GM18498 (cell line): ENCODE data around the gene FAM168A.

Source experiments
- ATAC-seq: cut with Tn5 transposase; IDR thresholded peaks from one replicate; pipeline ENCODE4 v1.9.1; 2021; ENCODE audit warnings: mild to moderate bottlenecking, moderate library complexity; ENCODE audit not compliant: unreplicated experiment

The FAM168A gene

DNA sequence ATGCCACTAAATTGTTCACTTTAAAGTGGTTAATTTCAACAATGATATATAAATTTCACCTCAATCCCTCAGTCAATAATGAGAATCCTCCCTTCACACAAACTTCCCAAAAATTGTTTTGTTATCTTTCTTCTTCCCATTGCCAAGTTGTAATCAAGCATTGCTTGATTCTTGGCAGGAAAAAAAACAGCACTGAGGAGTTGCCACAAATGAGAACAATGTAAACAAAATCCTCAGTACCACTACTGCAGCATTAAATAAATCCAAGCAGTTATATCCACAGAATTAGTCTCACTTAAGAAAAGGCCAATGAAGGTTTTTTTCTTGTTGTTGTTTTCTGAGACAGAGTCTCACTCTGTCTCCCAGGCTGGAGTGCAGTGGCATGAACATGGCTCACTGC, 38.2 kb downstream of the FAM168A start:
- no peak for ATAC-seq

DNA sequence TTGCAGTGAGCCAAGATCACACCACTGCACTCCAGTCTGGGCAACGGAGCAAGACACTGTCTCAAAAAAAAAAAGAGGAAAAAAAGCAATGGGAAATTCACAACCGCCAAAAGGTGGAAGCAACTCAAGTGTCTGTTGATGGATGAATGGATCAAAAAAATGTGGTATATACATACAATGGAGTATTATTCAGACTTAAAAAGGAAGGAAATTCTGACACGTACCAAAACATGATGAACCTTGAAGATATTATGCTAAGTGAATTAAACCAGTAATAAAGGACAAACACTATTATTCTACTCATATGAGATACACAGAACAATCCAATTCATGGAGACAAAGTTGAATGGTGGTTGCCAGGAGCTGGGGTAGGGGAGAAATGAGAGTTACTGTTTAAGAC, 40.9 kb downstream of the FAM168A start:
- ATAC-seq: no peak

DNA sequence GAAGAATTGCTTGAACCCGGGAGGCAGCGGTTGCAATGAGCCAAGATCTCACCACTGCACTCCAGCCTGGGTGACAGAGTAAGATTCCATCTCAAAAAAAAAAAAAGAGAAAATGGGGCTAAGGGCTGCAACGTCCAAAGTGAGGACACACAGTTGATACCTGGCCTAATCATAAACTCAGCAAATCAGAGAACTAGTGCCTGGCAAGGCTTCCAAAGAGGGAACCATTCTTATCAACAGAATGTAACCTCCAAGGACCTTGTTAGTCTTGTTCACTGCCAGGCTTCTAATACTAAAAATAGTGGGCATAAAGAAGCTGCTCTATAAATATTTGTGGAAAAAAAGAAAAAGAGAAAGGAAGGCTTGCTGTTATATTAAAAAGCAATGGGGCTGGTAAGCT, 42.3 kb downstream of the FAM168A start:
- no peak for ATAC-seq

DNA sequence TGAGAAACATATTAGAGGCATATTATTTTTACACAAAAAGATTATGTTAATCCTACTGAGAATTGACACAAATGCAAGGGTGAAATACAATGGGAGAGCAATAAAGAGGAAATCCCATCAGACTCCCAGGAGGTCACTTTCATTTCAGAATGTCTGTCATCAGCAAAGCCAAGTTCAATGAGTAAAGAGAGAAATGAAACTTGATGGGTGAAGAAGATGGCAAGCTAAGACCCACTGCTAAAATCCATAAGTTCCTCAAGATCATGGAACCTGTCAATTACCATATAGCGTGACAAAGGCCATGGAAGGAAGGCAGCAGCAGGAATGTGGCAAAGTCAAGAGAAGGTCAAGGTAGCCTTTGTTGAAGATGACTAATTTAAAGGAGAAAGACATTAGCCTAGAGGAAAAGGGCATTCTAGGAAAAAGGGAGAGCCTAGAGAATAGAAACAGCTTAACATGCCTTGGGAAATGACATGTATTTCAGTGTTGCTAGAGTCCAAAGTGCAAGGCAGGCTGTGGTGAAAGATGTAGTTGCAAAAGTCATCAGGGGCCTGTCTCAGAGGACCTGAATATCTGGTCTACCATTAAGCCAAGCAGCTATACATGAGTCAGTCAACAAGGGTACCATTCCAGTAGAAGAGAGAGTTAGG, 43.1 kb downstream of the FAM168A start:
- no peak for ATAC-seq

DNA sequence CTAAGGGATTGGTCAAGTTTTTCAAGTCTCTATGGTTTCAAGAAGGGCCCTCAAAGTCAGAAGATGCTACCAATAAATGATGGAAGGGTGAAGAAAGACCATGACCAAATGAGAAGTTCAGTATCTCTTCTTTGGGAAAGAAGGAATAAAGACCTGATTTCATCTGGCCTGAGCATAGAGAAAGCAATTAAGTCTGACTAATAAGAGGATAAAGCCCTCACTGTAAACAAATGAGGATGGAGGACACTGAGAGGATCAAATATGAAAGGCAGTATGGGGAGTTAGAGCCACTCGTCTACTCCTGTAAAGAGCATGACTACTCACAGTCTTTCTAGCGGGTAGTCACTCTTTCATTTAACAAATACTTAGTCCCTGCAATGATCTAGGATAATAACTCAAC, 44.6 kb downstream of the FAM168A start:
- no peak for ATAC-seq

DNA sequence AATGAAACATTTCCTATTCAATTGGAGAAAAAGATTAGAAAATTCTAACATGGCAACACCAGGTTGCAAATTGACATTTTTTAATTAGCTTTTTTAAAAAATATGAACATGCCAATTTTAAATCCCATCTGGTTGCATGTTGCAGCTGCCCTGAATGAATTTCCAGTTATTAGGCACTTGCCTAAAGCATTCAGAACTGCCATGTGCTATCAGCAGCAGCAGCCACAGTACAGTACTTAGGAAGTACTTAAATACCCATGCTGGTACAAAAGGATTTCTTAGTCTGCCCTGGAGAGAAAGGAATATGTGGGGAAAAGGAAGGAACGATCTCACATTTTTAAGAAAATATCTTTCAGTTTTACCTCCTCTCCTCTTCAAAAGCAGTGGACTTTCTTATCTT, 46.2 kb downstream of the FAM168A start:
- ATAC-seq: no peak

DNA sequence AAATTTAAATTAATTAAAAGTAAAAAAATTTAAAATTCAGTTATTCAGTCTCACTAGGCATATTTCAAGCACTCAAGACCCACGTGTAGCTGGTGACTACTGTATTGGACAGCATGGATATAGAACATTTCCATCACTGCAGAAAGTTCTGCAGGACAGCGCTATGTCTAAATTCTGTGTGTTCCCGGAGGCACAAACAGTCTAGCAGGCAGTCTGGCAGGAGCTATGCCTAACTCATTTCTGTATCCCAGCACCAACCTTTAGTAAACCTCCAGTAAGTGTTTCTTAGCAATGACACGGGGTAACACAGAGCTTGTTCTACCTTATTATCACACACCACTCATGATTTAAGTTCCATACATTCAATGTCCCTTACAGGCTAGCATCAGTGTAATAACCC, 48.5 kb downstream of the FAM168A start:
- no peak for ATAC-seq

DNA sequence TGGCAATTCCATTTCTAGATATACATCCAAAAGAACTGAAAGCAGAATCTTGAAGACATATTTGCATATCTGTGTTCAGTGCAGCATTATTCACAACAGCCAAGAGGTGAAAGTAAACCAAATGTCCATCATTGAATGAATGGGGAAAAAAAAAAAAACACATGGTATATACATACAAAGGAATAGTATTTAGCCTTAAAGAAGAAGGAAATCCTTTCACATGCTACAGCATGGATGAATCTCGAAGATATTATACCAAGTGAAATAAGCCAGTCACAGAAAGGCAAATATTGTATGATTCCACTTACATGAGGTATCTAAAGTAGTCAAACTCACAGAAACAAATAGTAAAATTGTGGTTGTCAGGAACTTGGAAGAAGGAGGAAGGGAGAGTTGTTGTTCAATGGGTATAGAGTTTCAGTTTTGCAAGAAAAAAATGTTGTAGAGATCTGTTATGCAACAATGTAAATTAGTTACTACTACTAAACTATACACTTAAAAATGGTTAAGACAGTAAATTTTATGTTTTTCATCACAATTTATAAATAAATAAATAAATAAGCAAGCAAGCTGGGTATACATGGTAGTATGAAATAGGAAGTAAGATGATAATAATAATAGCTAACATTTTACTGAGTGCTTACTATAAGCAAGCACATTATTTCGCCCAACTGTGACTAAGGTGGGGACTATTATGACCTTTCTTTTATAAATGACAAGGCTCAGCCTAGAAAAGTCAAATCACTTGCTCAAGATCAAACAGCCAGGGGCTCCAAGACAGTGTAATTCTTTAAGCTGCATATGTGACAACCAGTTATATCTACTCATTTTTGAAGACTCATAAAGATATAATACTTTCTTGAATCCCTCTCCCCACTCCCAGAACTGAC, 50.0 kb downstream of the FAM168A start:
- ATAC-seq: no peak

DNA sequence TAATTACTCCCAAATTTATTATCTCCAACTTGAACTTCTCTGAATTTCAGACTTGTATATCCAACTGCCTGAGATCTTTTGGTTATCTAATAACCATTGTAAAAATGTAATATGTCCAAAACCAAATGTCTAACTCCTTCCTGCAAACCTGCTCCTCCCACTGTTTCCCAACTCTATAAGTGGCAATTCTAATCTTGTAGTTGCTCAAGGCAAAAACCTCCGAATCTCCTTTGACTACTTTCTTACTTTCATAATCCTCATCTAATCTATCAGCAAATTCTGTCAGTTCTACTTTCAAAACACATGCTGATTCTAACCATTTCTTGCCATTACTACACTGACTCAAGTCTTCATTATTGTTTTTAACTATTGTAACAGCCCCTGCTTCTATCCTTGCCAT, 55.7 kb downstream of the FAM168A start:
- no peak for ATAC-seq

DNA sequence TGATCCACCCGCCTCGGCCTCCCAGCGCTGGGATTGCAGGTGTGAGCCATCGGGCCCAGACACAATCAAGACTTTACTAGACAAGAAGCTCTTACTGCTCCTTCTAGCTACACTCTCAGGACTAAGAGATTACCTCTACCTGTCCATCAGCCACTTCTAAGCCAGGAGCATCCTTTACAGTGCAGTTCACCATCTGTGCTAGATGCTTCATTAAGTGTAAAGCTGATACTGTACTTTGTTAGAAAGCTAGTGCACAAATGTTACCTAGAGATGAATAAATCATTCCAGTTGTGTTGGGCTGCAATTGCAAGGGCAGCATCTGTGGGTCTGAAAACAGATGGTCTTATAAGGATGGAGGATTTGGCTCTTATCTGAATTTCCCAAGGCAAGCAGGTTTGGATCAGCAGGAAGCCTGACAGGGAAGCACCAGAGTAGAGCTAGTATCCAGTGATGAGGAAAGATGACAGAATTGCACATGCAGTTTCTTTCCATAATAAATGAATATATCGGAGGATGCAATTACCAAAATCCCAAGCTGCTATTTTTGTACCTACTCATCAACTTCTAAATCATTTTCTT, 58.3 kb downstream of the FAM168A start:
- ATAC-seq: no peak

DNA sequence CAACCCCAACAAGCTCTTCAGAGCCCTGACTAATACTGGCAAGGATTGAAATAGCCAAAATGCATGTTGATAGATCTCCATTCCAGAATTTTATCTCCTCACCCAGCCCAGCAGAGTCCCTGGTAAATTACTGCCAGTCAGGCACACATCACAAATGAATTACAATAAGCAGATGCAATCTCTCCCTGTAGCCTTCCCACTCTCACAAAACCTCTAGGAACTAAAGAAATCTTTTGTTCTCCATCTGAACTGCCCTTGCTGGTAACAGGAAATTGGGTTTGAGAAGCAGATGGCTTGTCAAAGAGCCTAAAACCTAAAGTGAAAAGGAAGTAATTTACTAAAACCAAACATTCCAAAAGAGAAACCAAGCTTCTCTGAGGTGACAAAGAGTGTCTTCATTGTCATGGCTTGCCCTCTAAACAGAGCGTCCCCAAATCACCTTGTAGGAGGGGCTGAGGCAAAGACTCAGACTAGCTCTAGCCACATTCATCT, 59.5 kb downstream of the FAM168A start:
- ATAC-seq: no peak

DNA sequence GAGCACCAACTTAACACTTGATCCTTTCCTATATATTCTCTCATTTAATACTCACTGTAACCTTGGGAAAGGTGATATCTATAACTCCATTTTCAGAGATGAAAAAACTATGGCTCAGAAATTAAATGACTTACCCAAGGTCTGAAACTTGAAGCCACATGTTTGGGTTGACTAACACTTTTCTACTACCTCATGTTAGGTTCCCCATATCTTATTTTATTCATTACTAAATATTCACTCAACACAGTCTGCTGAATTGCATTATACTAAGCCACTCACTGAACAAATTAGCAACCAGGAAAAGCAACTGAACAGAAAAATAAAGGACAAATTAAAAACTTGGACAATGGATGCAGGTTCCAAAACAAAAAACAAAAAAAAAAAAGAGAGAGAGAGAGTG, 59.9 kb downstream of the FAM168A start:
- ATAC-seq: no peak

DNA sequence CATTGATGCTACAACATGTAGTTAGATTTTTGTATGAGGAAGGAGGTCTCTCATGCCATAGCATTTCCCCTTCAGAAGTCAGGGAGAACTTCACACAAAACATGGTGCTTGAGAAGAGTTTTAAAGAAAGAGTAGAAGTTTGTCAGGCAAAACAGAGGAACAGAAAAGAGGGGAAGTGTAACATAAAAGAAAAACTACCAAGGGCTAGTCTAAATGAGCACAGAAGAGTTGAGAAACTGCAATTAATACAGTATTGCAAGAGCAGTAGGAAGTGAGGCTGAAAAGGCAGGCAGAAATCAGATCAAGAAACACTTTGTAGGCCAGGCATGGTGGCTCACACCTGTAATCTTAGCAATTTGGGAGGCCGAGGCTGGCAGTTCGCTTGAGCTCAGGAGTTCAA, 61.0 kb downstream of the FAM168A start:
- no peak for ATAC-seq

DNA sequence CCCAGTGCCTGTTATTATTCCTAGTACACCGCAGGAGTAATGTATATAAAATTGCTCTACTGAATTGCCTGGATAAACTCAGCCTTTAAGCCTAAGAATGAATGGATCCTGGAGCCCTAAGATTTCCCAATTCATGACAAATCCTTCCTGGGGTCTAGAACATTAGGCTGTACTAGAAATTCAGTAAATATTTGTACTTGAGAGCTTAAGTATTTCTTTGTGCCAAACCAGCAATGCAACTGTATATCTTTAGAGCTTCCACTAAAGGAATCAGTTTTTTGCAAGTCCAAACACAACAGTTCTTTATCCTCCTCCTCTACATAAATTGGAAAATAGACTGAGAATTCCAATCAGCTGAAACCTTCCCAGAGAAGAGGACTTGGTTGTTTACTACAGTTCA, 65.6 kb downstream of the FAM168A start:
- ATAC-seq: no peak

DNA sequence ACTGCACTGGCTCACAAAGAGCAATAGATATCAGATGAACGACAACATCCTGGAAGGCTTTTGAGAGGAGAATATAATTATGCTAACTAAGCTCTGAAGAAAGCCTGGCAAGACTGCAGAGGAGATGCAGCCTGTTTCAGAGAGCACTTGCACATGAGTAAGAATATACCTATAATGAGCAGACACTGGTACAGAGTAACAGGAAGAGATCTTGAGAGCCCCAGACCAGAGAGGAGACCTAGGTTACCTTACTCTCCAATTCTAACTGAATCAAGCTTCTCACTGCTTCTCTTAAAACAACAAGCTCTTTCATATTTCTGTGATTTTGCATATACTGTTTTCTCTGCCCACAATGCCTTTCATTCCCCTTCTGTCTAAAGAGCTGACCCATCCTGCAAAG, 66.5 kb downstream of the FAM168A start:
- no peak for ATAC-seq

DNA sequence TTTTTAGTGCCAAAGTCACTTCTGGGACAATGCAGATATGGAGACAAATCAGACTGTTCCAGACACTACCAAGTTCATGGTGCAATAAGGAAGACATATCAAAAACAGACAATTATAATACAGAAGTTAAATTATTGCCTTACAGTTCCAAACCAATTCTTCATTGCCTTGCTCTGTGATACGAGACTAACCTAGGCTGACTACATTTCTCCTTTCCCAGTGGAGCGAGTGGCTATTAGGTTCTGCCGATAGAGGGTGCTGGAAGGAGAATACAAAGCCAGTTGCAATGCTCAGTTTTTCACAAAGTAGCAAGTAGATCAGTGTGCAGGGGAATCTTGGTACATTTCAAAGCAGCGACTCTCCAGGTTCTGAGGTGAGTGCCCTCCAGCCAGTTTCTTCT, 67.8 kb downstream of the FAM168A start:
- ATAC-seq: no peak

DNA sequence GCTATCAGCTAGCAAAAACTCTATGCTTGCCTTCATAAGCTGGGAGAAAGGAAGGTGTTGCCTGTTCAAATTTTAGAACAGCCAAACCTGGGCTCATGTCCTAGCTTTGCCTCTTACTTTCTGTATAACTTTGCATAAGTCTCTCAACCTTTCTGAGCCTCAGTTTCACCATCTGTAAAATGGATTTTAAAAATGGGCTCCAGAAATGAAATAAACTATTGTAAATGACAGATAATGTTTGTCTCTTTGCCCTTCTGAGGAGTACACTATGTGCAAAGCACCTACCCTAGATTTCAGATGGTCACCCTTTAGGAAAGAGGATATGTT, 68.7 kb downstream of the FAM168A start:
- no peak for ATAC-seq

DNA sequence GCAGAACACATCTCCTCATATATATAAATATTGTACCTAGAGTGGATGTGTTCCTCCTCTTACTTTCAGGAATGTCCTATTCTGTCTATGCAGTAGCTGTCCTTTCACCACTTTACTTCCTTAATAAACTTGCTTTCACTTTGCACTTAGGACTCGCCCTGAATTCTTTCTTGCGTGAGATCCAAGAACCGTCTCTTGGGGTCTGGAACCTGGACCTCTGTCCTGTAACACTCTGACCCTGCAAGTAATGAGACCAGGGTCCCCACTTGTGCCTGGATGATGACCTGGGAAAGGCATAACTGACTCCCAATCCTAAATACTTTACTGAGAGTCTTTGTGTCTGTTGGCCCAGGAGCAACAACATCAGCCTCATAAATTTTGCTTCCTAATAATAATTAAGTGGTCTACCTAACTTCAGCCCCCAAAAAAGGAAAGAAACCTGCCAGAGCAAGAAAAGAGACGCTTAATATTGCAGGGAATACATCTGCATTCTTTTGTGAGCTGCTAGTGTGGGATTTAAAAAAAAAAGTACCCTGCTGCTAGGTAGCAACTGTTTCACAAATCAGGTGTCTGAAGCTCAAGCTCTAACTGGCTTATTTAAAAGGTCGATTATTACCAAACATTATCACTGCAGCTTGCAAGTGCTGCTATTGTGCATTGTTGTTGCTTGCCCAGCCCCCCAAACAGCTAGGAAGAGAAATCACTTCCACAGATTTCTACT, 69.3 kb downstream of the FAM168A start:
- no peak for ATAC-seq

DNA sequence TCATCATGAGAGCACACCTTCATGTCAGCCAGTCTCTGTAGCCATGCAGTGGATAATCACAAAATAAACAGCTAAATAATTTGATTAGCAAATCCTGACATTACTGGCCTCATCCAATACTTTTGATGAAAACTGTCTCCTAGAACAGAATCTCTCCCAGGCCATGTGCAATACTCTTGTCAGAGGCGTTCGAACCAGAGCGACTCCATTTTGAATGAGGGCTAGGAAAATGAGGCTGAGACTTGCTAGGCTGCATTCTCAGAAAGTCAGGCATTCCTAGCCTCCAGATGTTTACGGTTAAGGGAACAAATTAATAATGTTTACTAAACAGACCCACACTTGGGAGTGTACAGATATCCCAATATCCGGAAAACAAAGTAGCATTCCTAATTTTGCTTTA, 69.9 kb downstream of the FAM168A start:
- no peak for ATAC-seq

DNA sequence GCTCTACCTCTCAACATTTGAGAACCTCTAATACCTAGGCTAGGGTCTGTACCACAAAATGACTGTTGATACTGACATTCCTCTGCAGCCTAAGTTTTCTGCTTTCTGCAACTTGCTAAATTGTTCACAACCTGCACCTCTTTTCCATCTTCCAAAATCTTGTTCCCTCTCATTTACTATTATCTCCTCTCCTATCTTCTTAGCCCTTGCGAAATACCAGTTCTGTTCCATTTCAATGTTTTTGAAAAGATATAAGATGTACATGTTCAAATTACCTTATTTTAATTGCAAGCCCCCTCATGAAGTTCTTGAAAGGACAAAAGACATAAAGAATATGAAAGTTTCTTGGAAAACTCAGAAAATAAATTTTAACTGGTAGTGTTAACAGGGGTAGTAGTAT, 72.3 kb downstream of the FAM168A start:
- ATAC-seq: no peak

DNA sequence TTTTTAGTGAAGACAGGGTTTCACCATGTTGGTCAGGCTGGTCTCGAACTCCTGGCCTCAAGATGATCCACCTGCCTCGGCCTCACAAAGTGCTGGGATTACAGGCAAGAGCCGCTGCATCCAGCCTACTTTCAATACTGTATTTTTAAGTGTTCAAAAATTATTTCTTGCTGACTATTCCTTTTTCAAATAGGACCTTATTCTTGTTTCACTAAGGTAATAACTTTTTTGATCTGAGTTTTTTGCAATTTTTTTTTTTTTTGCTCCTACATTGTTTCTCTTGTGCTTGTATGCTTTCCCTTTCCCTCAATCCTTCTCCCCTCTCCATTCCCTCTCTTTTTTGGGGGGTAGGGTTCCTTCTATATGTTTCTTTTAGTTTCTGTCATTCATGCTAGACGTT, 73.1 kb downstream of the FAM168A start:
- no peak for ATAC-seq

DNA sequence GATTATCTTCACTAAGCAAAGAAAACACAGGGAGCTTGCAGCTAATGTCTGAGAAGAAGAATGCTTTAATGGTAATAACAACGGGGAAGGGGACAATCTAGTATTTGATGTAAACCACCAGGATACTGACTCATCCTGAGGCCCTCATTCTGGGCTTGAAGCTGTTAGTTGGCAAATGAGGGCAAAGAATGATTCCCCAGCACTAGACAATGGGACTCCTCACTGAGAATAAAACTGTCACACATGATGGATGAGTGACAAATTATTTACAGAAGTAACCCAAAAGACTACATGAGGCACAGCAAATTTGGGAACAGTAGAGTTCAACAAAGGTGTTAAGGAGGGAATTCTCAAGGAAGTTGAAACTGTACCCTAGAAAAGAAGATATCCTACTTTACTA, 76.3 kb downstream of the FAM168A start:
- ATAC-seq: no peak
